GM18499 (cell line): Measurements from ENCODE around the gene LIX1L.
A peak's percentile ranks its signal among the peaks of the same experiment; 100 is the strongest.

Source experiments
- ATAC-seq: cut with Tn5 transposase; IDR thresholded peaks from one replicate; pipeline ENCODE4 v1.9.1; 2021; ENCODE audit warnings: moderate number of reproducible peaks; ENCODE audit not compliant: insufficient read depth, unreplicated experiment

The LIX1L gene

DNA sequence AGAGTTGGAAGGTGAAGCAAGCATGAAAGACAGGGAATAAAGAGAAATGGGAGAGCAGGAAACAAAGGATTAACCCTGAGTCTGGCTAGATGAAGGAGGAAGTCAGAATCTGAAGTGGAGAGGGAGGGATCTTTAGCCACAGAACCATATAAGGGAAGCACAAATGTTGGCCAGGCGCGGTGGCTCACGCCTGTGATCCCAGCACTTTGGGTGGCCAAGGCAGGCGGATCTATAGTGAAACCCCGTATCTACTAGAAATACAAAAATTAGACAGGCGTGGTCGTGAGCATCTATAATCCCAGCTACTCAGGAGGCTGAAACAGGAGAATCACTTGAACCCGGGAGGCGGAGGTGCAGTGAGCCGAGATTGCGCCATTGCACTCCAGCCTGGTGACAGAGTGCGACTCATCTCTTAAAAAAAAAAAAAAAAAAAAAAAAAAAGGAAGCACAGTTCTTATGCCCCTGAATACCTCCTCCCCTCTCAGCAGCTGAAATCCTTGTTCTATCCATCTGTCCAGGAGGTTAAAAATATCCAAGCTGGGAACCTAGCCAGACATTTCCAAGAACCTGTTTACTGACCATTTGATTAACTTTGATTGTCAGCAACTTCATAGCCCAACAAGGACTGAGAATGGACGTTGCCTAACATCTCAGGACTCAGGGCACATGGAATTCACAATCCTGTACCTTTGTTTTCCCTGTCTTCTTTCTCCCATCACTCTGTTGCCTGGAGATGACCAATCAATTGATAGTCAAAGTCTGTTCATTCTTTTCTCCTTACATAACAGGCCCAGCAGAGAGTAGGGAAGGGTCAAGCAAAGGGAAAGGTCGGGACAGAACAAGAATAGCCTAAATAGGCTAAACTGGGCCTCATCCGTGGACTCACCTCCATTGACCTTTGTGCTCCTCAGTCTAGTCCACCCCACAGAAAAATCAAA is 28.0 kb upstream of the LIX1L start:
- ATAC-seq: no peak

DNA sequence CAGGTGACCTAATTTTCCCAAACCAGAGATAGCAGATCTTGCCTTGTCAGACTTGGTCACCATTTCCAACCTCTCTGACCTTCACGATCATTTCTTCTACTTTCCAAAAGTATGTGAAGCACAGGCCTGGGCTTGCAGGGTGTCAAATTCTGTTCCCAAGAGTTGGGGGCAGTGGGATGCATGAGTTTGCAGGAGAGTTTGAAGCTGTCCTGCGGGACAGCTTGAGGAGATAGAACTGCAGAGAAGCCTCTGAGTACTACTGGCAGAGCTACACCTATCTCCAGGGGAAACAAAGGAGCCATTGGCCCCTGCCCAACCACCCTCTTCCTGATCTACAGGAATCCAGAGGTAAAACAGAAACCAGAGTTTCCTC is 27.3 kb upstream of the LIX1L start:
- ATAC-seq: no peak

DNA sequence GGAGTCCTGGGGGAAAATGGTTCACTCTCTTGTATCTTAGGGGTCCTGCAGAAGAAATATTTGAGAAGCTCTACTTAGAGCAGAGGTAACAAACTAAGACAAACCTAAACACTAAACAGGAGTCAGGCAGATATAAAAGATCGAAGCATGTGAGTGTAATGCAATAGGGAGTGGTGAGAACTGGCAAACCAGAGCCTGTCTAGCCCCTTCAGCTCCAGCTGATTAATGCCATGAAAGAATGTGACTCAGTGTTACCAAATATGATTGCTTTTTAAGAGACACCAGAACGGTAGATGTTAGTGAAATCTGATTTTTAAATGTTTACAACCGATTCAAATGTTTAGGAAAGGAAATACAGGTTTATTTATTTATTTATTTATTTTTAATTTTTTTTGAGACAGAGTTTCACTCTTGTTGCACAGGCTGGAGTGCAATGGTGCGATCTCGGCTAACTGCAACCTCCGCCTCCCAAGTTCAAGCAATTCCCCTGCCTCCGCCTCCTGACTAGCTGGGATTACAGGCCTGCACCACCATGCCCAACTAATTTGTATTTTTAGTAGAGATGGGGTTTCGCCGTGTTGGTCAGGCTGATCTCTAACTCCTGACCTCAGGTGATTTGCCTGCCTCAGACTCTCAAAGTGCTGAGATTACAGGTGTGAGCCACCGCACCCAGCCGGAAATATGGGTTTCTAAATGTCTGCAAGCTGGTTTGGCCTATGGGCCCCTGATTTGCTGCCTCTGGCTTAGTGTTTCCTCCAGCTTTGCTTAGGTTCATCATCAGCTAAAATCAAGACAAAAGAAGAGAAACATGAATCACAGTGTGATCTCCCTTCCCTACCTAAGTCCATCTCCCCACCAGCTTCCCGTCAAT is 26.4 kb upstream of the LIX1L start:
- no peak for ATAC-seq

DNA sequence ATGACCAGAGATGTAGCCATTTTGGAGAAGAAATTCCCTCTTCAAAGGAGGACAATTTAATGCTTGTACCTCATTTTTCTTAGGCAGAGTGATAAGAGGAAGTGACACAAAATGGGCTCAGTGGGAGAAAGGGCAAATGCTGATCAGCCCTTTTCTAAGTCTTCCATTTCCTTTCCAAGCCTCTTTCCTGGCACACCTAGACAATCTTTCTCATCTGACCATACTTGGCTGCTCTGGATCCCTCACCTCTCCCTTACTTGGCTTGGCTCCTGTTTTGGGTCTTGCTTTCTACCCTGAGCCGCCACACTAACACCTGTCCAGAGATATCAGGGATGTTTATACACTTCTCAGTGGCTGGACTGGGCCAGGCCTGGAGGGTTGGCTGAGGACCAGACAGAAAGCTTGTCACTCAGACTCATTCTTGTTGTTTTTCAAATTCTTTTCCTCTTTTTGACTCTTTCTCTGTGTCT is 25.4 kb upstream of the LIX1L start:
- ATAC-seq: no peak

DNA sequence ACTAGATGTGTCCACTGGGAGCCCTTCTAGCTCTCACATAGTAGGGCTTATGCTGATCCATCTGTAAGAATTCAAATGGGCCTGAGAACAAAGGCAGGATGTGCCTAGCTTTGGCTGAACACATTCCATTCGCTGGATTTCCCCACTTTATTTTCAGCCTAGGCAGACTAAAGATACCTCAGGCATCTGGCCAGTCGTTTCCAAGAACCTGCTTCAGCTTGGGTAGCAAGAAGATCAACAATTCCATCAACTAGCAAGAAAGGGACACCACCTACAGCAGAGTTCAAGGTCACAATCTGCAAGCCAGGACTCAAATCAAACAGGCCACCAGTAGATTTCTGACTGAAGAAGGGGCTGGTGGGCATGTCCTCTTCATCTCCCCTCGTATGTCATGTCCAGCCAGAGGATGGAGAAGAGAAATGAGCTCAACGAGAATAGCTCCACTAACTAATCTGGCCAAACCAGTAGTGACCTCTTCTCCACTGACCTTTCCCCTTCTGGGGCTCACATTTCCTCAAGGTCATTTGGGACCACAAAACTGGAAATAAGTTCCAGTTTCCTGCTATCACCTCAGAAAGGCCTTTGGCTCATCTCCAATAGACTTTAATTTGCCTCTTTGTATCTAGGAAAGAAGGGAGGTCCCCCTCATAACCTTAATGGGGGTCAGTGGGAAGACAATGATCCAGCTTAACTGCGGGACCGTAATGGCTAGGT is 24.4 kb upstream of the LIX1L start:
- no peak for ATAC-seq

DNA sequence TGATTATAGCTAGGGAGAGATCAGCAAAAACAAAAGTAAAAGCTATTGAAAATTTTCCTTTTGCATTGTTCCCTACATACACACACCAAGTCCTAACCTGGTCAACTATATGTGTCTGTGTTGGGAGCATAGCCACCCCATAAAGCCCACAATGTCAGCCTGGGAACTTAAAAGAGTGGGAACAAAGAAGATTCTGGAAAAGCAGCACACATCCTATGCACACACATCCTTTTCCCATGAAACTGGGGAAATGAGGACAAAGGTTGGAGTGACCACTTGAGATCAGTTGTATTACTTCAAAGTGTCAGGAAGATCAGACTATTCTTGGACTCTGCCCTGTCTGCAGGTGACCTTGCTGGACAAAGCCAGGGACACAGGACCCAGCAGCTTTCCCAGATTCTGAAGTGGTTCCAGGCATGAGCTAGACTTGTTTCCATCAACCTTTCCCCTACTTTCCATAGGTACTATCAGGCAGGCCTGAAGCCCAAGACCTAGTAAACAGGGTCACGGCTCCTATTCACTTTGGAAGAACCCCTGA is 22.7 kb upstream of the LIX1L start:
- ATAC-seq: no peak

DNA sequence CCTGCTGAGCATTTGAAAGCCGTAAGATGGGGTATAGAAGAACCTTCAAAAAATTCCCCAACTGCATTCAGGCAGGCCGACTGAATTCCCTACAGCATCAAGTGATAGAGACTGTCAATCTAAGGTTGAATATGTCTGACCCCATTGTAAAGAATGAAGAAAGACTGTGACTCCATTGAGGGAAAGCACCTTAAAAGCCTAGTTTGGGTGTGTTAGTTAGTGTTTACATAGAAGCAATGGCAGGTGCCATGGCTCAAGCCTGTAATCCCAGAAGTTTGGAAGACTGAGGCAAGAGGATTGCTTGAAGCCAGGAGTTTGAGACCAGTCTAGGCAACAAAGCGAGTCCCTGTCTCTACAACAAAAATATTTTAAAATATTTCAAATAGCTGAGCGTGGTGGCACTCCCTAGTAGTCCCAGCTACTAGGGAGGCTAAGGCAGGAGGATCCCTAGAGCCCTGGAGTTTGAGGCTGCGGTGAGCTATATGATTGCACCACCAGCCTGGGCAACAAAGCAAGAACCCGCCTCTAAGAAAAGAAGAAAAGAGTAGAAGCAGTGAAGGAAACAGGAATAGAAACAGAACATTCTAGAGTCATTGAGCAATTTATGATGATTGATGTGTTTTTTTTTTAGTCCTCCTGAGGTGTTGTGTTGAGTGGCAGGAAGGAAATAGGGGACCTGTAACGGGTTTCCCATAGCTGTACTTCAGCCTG is 22.1 kb upstream of the LIX1L start:
- peak; percentile 21 for ATAC-seq

DNA sequence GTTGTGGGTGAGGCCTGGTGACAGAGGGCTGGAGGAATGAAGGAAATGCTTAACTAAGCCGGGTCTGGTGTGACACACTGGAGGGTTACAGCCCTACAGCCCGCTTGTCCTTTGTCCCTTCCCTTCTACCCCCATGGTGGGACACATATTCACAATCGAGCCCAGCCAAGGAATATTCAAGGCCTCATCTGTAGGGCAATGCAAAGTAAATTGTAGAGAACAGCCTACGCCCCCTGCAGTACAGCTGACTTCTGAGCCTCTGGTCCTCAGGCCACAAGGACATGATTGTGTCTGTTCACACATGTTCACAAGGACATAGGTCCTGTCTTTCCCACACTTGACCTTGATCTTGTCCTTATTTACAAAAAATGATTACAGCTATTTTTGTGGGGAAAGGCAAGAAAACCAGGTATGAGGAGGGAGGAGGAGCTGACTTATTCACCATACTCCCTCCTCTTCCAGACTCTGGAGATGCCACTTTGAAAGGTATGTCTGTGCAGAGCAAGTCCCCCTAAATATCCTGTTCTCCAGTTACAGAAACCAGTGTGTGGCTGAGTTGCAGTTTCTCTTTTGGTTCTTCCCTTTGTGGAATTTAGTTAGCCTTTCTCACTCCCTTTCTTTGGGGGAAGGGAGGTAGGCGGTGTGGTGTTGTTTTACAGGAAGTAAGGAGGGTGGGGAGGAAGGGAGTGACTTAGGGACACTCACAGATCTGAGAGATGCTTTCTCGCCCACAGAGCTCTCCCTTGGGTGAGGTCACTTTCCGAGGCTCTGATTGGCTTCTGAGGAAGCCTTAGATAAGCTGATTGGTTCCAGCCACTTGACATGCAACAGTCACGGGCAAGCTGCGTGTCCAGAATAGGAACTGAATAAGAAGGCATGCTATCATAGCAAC is 21.3 kb upstream of the LIX1L start:
- peak; percentile 83 for ATAC-seq

DNA sequence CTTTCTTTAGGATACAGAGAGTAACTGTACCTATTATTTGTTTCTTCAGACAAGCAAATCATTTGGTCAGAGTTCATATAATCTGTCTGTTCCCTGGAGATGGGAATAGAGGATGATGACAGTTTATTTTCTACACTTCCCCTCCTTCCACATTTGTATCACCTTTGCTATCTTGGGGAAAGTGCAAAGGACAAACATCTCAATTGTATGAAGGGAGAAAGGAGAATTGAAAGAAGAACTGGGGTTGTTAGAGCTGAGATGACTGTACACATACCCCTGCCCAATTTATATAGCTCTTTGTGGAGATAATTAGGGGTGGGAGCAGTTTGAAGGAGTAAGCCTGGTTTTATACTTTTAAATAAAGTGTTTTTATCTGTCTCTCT is 20.6 kb upstream of the LIX1L start:
- ATAC-seq: no peak

DNA sequence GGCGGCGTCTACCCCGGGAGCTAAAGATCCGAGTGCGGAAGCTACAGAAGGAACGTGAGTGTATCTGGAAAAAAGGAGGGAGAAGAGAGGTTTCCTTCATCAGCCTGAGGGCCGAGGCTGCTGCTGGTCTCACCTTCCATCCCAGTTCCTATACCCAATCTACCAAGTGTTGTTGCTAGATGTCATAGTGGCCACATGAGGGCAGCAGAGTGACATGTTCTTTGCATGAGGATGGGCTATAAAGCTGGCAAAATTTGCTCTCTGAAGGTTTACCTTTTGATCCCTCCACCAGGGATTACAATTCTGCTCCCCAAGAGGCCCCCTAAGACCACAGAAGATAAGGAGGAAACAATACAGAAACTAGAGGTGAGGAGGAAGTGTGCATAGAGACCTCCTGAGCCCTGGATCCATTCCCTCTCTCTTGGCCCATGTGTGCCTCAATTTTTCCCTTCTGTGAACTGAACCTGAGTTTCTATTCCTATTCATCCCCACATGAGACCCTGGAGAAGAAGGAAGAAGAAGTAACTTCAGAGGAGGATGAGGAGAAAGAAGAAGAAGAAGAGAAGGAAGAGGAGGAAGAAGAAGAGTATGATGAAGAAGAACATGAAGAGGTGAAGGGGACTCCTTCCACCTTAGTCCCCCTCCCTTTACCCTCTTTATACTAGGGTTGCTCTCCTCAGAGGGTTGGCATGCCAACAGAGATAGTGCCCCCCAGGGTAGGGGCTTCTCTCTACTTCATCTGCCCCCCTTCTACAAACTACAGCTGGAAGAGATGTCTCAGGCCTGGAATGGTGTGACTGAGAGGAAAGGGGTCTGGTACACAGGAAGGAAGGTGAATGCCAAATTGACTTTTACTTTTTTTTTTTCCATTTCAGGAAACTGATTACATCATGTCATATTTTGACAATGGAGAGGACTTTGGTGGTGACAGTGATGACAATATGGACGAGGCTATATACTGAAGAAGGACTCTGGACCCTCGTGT is 20.0 kb upstream of the LIX1L start:
- ATAC-seq: no peak

DNA sequence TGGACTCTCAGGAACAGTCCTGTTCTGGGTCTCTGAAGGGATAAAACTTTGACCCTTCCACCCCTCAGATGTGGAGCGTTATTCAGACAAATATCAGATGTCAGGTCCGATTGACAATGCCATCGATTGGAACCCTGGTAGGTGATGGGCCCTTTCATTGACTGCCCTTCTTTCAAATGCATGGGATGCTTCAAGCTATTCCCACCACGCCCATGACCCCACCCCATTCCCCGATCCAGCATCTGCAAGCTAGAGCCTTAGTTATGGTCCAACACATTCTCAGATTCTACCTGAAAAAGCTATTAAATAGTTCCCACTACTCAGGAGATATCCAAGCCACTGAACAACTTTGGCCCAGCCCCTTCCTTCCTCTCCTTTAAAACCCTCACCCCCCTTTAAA is 19.2 kb upstream of the LIX1L start:
- no peak for ATAC-seq

DNA sequence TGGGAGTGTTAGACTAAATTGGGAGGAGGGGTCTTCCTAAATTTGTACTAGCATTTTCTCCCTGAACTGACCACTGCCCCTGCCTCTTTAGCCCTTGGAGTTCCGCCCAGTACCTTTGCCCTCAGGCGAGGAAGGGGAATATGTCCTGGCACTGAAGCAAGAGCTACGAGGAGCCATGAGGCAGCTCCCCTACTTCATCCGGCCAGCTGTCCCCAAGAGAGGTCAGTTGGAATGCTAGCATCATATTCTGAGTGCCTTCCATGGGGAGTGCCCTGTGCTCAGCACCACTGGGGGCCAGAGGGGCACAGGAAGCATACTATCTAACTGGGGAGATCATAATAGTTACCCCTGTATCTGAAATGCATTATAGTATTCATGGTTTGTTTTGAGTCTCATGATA is 17.4 kb upstream of the LIX1L start:
- ATAC-seq: no peak

DNA sequence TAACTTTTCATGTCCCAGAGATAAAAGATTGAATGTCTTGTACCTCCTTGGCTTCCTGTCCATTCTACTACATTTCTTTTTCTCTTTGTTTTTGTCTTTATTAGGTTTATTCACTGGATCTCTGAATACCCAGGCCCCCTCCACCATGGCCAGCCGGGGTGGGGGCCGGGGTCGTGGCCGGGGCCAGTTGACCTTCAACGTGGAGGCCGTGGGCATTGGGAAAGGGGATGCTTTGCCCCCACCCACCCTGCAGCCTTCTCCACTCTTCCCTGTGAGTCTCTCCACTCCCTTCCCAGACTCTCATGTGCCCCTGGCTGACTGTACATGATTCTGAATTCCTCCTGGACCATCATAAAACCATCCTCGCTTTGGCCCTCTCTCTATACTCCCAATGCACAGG is 16.9 kb upstream of the LIX1L start:
- ATAC-seq: no peak

DNA sequence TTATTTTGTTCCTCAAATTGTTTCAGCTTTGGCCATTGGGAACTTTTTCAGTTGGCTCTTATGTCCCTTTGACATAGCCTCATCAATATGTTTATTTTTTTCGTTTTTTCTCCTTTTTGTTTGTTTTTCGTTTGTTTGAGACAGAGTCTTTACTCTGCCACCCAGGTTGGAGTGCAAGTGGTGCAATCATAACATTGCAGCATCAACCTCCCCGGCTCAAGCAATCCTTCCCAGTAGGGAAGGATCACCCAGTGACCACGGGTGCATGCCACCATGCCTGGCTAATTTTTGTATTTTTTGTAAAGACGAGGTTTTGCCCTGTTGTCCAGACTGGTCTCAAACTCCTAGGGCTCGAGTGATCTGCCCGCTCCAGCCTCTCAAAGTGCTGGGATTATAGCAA is 14.8 kb upstream of the LIX1L start:
- no peak for ATAC-seq

DNA sequence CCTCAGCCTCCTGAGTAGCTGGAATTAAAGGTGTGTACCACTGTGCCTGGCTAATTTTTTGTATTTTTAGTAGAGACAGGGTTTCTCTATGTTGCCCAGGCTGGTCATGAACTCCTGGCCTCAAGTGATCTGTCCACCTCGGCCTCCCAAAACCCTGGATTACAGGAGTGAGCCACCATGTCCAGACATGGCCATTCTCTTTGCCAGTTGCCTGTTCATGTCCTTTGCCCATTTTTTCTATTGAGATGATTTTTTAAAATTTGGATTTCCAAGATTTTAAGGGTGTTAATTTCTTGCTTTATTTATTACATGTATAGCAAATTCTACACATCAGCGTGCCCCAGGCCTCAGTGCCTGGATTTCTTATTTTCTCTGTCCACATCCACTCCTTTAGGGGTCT is 9.5 kb upstream of the LIX1L start:
- no peak for ATAC-seq

DNA sequence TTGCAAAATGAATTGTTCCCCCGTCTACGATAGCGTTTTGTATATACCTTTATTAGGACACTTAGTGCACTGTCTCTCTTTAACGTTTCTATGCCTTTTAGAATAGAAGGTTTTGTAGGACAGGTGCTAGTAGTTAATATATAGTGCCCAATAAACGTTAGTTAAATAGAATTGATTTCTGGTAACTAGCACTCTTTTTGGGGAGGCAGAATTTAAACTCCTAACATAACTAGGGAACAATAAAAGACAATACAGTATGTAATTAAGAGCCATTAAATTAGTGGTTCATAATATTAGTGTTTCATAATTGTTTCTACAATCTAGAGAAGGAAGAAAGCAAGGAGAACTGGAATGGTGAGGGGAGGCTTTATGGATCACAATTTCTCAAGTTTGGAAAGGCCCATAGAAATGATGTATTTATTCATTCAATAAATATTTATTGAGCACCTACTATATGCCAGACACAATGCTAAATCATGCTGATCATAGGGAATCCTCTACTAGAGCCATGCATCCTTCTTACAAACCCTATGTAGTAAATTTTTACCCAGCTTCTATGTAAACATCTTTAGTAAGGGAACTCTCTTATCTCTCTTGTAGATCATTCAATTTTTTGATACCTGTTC is 7.4 kb upstream of the LIX1L start:
- no peak for ATAC-seq
